ENCODE results near the gene UBALD2.

DNA sequence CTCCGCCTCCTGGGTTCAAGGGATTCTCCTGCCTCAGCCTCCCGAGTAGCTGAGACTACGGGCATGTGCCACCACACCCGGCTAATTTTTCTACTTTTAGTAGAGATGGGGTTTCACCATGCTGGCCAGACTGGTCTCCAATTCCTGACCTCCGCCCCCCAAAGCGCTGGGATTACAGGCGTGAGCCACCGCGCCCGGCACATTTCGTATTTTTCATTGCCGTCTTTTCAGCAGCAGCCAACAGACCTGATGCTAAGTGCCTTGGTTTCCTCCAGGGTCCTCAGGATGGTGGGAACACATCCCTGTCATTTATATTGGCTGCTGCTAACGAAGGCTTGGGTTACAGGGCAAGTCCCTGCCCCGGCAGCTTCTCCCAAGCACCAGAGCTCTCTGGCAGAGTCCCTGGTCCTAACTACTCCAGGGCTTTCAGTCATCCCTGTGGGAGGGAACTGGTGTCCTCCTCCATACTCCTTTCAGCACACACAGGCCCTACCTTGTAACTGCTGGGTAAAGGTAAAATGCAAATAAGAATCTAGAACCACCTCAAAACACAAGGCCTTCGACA, 23.4 kb upstream of the UBALD2 start:
- TF ChIP-seq CTCF (IDR thresholded peaks at IDR 0.05) (no peak), POLR2A (IDR thresholded peaks at IDR 0.05) (no peak), POLR2AphosphoS5 (IDR thresholded peaks at IDR 0.05) (no peak)

All from breast epithelium (tissue), 3 donors.